ENCODE results near the gene LGALS8.

GRCh38 chr1:236576004-236576403 lies 52.2 kb downstream of the LGALS8 start:
- TF ChIP-seq CTCF (IDR thresholded peaks at IDR 0.05) (no peak), POLR2A (IDR thresholded peaks at IDR 0.05) (no peak)
